Upper lobe of left lung (tissue), 6 donors: Measurements from ENCODE around the gene ANO3. TPM values are rescaled to one million over a fixed set of nuclear protein-coding genes. Genes with fewer than 3 reads are reported as not detected.

Source experiments
- ATAC-seq, 2 donors: fragments of 200-7000 bp; cut with Tn5 transposase; one replicate each; pipeline ENCODE4 v1.9.1; 2022; ENCODE audit warnings: mild to moderate bottlenecking in 2 of 2, moderate library complexity in 2 of 2; ENCODE audit not compliant: low FRiP score in 2 of 2
- DNase-seq, 2 donors: peaks; one replicate each; pipeline ENCODE4 v3.0.0-alpha.2; 2019 to 2020
- H3K27ac ChIP-seq, 4 donors: fragments of 200-600 bp; sonication (generic); one replicate each; pipeline ENCODE4 v1.5.1; 2016 to 2019
- H3K27me3 ChIP-seq, 4 donors: fragments of 200-600 bp; sonication (generic); one replicate each; pipeline ENCODE4 v1.5.1; 2017 to 2019
- H3K36me3 ChIP-seq, 4 donors: fragments of 200-600 bp; sonication (generic); one replicate each; pipeline ENCODE4 v1.5.1; 2016 to 2019
- H3K4me1 ChIP-seq, 4 donors: fragments of 200-600 bp; sonication (generic); one replicate each; pipeline ENCODE4 v1.5.1; 2018 to 2019
- H3K4me3 ChIP-seq, 4 donors: fragments of 200-600 bp; sonication (generic); one replicate each; pipeline ENCODE4 v1.5.1; 2017 to 2019; ENCODE audit warnings: mild to moderate bottlenecking in 2 of 4, moderate library complexity in 1 of 4
- H3K9me3 ChIP-seq, 4 donors: fragments of 200-600 bp; sonication (generic); one replicate each; pipeline ENCODE4 v1.5.1; 2018 to 2019
- CTCF ChIP-seq, 6 experiments: fragments of 450-650 bp in 4 of 6; fragments of 200-600 bp in 2 of 6; sonication (generic) in 2 of 6; IDR thresholded peaks; one replicate each; pipeline ENCODE4 v1.5.1; 2016 to 2019; ENCODE audit warnings: antibody characterized with exemption in 6 of 6
- EP300 ChIP-seq, 4 donors: sonication (generic); formaldehyde crosslinking; IDR thresholded peaks; one replicate each; pipeline ENCODE4 v1.5.1; 2017; ENCODE audit warnings: antibody characterized with exemption in 4 of 4, control low read depth in 2 of 4
- POLR2A ChIP-seq, 4 donors: fragments of 450-650 bp; IDR thresholded peaks; one replicate each; pipeline ENCODE4 v1.5.1; 2016 to 2017; ENCODE audit warnings: antibody characterized with exemption in 4 of 4, mild to moderate bottlenecking in 2 of 4
- POLR2AphosphoS5 ChIP-seq, 2 donors: sonication (generic); formaldehyde crosslinking; IDR thresholded peaks; one replicate each; pipeline ENCODE4 v1.5.1; 2017; ENCODE audit warnings: antibody characterized with exemption in 2 of 2
- WGBS, 2 donors: methylation state at CpG; one replicate each; pipeline ENCODE4 v1.1.5; 2017 to 2018; 5-methylcytosine and 5-hydroxymethylcytosine counted together
- total RNA-seq, 6 donors: library from RNA; depleted of rRNA in 4 of 6; stranded (reverse); fragments of >200 nt in 4 of 6; gene quantifications; one replicate each; pipeline versions ENCODE4 v1.1.0 to v1.2.1, GENCODE V29; 2016 to 2021
- donor health status: DM: no; HTN: no; CAD: no; lungs with moderate emphysema.
- donor health status: DM: no; HTN: yes; CAD: no; lungs with severe emphysema.

The ANO3 gene
- total RNA-seq, 6 donors from 2014 or later: 0.30 to 0.57 (median 0.33) TPM; not detected in 1

GRCh38 chr11:26575946-26576345, 244.0 kb downstream of the ANO3 start:
- Histone ChIP-seq H3K27ac (no peak overlapping the region), H3K9me3 (no peaks in the 10 kb centered on the region), H3K27me3 (no peaks in the 10 kb centered on the region), H3K4me1 (no peaks in the 10 kb centered on the region), H3K36me3 (no peaks in the 10 kb centered on the region), H3K4me3 (no peak overlapping the region)
- TF ChIP-seq POLR2AphosphoS5 (IDR thresholded peaks at IDR 0.05) (peak in 1 of 2 donors; percentile 6), CTCF (IDR thresholded peaks at IDR 0.05) (no peak), EP300 (IDR thresholded peaks at IDR 0.05) (peak in 1 of 4 donors; percentile 12), POLR2A (IDR thresholded peaks at IDR 0.05) (peak in 1 of 4 donors; percentile 41)
- DNase-seq (no peak), ATAC-seq (peak in 1 of 2 donors; percentile 59)
- 56 to 58% methylated on average over 5 of the region's 5 CpGs for WGBS, 2 donors

- H3K9me3 ChIP-seq: no peaks in the 10 kb centered on the region
- no peaks in the 10 kb centered on the region for H3K4me1 ChIP-seq
- DNase-seq (no peak), ATAC-seq (no peak)
- H3K27me3 ChIP-seq: no peaks in the 10 kb centered on the region
- TF ChIP-seq CTCF (IDR thresholded peaks at IDR 0.05) (no peak), EP300 (IDR thresholded peaks at IDR 0.05) (no peak)
- H3K4me3 ChIP-seq: no peak overlapping the region
- no peaks in the 10 kb centered on the region for H3K36me3 ChIP-seq
- WGBS, 2 donors: 33 to 50% methylated on average over 1 of the region's 1 CpG
- no peak overlapping the region for H3K27ac ChIP-seq
Observed at GRCh38 chr11:26578998-26579661, 247.2 kb downstream of the ANO3 start.

GRCh38 chr11:26579683-26580082, 247.8 kb downstream of the ANO3 start:
- DNase-seq: no peak
- no peaks in the 10 kb centered on the region for H3K36me3 ChIP-seq
- no peaks in the 10 kb centered on the region for H3K9me3 ChIP-seq
- H3K4me3 ChIP-seq: no peak overlapping the region
- no peaks in the 10 kb centered on the region for H3K27me3 ChIP-seq
- WGBS, 2 donors: 70 to 72% methylated on average over 2 of the region's 2 CpGs
- no peak for ATAC-seq
- no peaks in the 10 kb centered on the region for H3K4me1 ChIP-seq
- H3K27ac ChIP-seq: no peak overlapping the region
- TF ChIP-seq EP300 (IDR thresholded peaks at IDR 0.05) (no peak), CTCF (IDR thresholded peaks at IDR 0.05) (no peak), POLR2A (IDR thresholded peaks at IDR 0.05) (no peak), POLR2AphosphoS5 (IDR thresholded peaks at IDR 0.05) (no peak)

- Histone ChIP-seq H3K36me3 (no peaks in the 10 kb centered on the region), H3K27ac (no peak overlapping the region), H3K27me3 (no peaks in the 10 kb centered on the region), H3K4me3 (no peak overlapping the region), H3K9me3 (no peaks in the 10 kb centered on the region), H3K4me1 (no peaks in the 10 kb centered on the region)
- ATAC-seq (no peak), DNase-seq (no peak)
- 37% methylated on average over 3 of the region's 3 CpGs for WGBS, 2 donors
- peak in 1 of 4 donors; percentile 57 for TF ChIP-seq EP300 (IDR thresholded peaks at IDR 0.05)
- TF ChIP-seq POLR2AphosphoS5 (IDR thresholded peaks at IDR 0.05): no peak
Observed at GRCh38 chr11:26580929-26581328, 249.0 kb downstream of the ANO3 start.

GRCh38 chr11:26583550-26583949, 251.6 kb downstream of the ANO3 start:
- ATAC-seq (peak; percentile 48 to 76), DNase-seq (peak in 1 of 2 donors; percentile 75)
- TF ChIP-seq POLR2AphosphoS5 (IDR thresholded peaks at IDR 0.05): peak; percentile 69 to 81
- TF ChIP-seq EP300 (IDR thresholded peaks at IDR 0.05): peak in 2 of 4 donors; percentile 58 to 98
- no peak for TF ChIP-seq CTCF (IDR thresholded peaks at IDR 0.05)
- no peak for TF ChIP-seq POLR2A (IDR thresholded peaks at IDR 0.05)
- Histone ChIP-seq H3K4me1 (no peaks in the 10 kb centered on the region), H3K9me3 (no peaks in the 10 kb centered on the region), H3K4me3 (no peak overlapping the region), H3K27ac (peak overlapping the region in 1 of 4 donors; percentile 31), H3K36me3 (no peaks in the 10 kb centered on the region), H3K27me3 (no peaks in the 10 kb centered on the region)
- 55 to 68% methylated on average over 3 of the region's 3 CpGs for WGBS, 2 donors
